RWPE2 (cell line): ENCODE results near the gene PSD2.

Experiments used
- ATAC-seq: fragments of 200-7000 bp; cut with Tn5 transposase; 3 replicates; pipeline ENCODE4 v1.9.1; 2021; ENCODE audit warnings: low read depth
- DNase-seq: peaks from one replicate; pipeline ENCODE4 v3.0.0-alpha.2; 2020; ENCODE audit warnings: low spot score
- H3K27ac ChIP-seq: fragments of 450-650 bp; 2 replicates; pipeline ENCODE4 v1.5.1; 2017; ENCODE audit warnings: mild to moderate bottlenecking; ENCODE audit not compliant: poor library complexity, severe bottlenecking
- H3K27me3 ChIP-seq: fragments of 250-450 bp; sonication (Bioruptor Pico); 2 replicates; pipeline ENCODE4 v1.5.1; 2021; ENCODE audit warnings: mild to moderate bottlenecking, moderate library complexity; ENCODE audit not compliant: insufficient read depth, poor library complexity, severe bottlenecking
- H3K36me3 ChIP-seq: fragments of 250-450 bp; sonication (Bioruptor Pico); 2 replicates; pipeline ENCODE4 v1.5.1; 2020; ENCODE audit warnings: low read depth, mild to moderate bottlenecking, moderate library complexity
- H3K4me1 ChIP-seq: fragments of 250-450 bp; sonication (Bioruptor Pico); 2 replicates; pipeline ENCODE4 v1.5.1; 2021; ENCODE audit warnings: mild to moderate bottlenecking, moderate library complexity; ENCODE audit not compliant: insufficient read depth, poor library complexity, severe bottlenecking
- H3K4me3 ChIP-seq: fragments of 250-450 bp; sonication (Bioruptor Pico); 2 replicates; pipeline ENCODE4 v1.5.1; 2021; ENCODE audit warnings: mild to moderate bottlenecking, moderate library complexity; ENCODE audit not compliant: severe bottlenecking
- H3K9me3 ChIP-seq: fragments of 250-450 bp; sonication (Bioruptor Pico); 2 replicates; pipeline ENCODE4 v1.5.1; 2021; ENCODE audit warnings: mild to moderate bottlenecking, moderate library complexity; ENCODE audit not compliant: severe bottlenecking
- CTCF ChIP-seq: fragments of 450-650 bp; IDR thresholded peaks from one replicate; pipeline ENCODE4 v1.5.1; 2017; ENCODE audit warnings: mild to moderate bottlenecking, moderate library complexity; ENCODE audit not compliant: poor library complexity, severe bottlenecking

Gene PSD2

GRCh38 chr5:139847790-139848507, 52.3 kb downstream of the PSD2 start:
- Histone ChIP-seq H3K36me3 (no peaks in the 10 kb centered on the region), H3K27ac (no peak overlapping the region), H3K4me3 (no peak overlapping the region), H3K4me1 (no peaks in the 10 kb centered on the region), H3K27me3 (no peaks in the 10 kb centered on the region), H3K9me3 (no peaks in the 10 kb centered on the region)
- no peak for TF ChIP-seq CTCF
- ATAC-seq (no peak), DNase-seq (no peak)

- no peak overlapping the region for H3K27ac ChIP-seq
- TF ChIP-seq CTCF: no peak
- DNase-seq (no peak), ATAC-seq (no peak)
- no peaks in the 10 kb centered on the region for H3K36me3 ChIP-seq
- H3K4me1 ChIP-seq: no peaks in the 10 kb centered on the region
- no peak overlapping the region for H3K4me3 ChIP-seq
- no peaks in the 10 kb centered on the region for H3K9me3 ChIP-seq
- no peaks in the 10 kb centered on the region for H3K27me3 ChIP-seq
Measured at GRCh38 chr5:139848508-139849100, 53.0 kb downstream of the PSD2 start.

GRCh38 chr5:139849501-139849900, 53.9 kb downstream of the PSD2 start:
- Histone ChIP-seq H3K4me1 (no peaks in the 10 kb centered on the region), H3K36me3 (no peaks in the 10 kb centered on the region), H3K9me3 (no peaks in the 10 kb centered on the region), H3K27ac (no peak overlapping the region), H3K4me3 (no peak overlapping the region), H3K27me3 (no peaks in the 10 kb centered on the region)
- ATAC-seq (no peak), DNase-seq (peak; percentile 26)
- no peak for TF ChIP-seq CTCF

- Histone ChIP-seq H3K27ac (no peak overlapping the region), H3K36me3 (no peaks in the 10 kb centered on the region), H3K4me3 (no peak overlapping the region), H3K4me1 (no peaks in the 10 kb centered on the region), H3K27me3 (no peaks in the 10 kb centered on the region), H3K9me3 (no peaks in the 10 kb centered on the region)
- no peak for DNase-seq
- no peak for TF ChIP-seq CTCF
- ATAC-seq: peak; percentile 23; the same call in 1 of the 3 replicates
Measured at GRCh38 chr5:139849942-139850341, 54.3 kb downstream of the PSD2 start.

- TF ChIP-seq CTCF: no peak
- ATAC-seq: no peak; the same call in 2 of the 3 replicates
- H3K27me3 ChIP-seq: no peaks in the 10 kb centered on the region
- H3K9me3 ChIP-seq: no peaks in the 10 kb centered on the region
- no peak overlapping the region for H3K4me3 ChIP-seq
- H3K4me1 ChIP-seq: no peaks in the 10 kb centered on the region
- no peak overlapping the region for H3K27ac ChIP-seq
- DNase-seq: peak; percentile 28
- H3K36me3 ChIP-seq: no peaks in the 10 kb centered on the region
Measured at GRCh38 chr5:139850423-139851016, 54.9 kb downstream of the PSD2 start.
